DMS53 treated with DMSO at 0.1 percent for 48 hours (cell line): ENCODE results near the gene MINDY4.
A peak's percentile ranks its signal among the peaks of the same experiment; 100 is the strongest.
"Not testable (repeated sequence)": the region's sequence is repeated elsewhere in the genome, so short reads cannot be mapped to it uniquely, and the experiment has no call there.

Experiments used
- DNase-seq: peaks from one replicate; lab custom pipeline; 2025; ENCODE audit not compliant: unreplicated experiment; lab: John Stamatoyannopoulos, UW

The MINDY4 gene

DNA sequence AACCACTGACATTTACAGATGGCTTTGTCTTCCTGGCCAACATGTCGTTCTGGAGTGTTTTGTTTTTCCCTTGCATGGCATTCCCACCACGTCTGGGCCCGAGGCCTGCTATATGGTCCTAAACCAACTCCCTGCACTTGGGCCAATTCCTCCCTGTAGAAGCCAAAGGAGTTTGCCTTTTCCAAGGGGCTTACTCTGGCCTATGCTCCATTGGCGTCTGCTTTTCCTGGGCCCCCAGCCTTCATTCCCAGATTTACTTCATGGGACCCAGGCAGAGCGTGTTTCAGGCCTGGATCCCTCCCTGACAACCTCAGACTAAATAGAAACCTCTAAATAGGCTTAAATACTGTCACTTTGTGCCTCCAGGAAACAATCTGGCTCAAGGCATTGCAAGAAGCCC lies 60.7 kb downstream of the MINDY4 start:
- no peak for DNase-seq

DNA sequence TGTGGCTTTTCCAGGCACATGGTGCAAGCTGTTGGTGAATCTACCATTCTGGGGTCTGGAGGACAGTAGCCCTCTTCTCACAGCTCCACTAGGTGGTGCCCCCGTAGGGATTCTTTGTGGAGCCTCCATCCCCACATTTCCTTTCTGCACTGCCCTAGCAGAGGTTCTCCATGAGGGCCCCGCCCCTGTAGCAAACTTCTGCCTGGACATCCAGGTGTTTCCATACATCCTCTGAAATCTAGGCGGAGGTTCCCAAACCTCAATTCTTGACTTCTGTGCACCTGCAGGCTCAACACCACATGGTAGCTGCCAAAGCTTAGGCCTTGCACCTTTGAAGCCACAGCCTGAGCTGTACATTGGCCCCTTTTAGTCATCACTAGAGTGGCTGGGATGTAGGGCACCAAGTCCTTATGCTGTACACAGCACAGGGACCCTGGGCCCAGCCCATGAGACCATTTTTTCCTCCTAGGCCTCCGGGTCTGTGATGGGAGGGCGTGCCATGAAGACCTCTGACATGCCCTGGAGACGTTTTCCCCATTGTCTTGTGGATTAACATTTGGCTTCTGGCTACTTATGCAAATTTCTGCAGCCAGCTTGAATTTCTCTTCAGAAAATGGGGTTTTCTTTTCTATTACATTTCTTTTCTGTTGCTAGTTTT lies 62.9 kb downstream of the MINDY4 start:
- DNase-seq, result not testable (repeated sequence)

- DNase-seq, result no peak
Measured at GRCh38 chr7:30835396-30835915, 64.2 kb downstream of the MINDY4 start.

GRCh38 chr7:30836991-30837390 lies 65.8 kb downstream of the MINDY4 start:
- DNase-seq, result no peak

- DNase-seq, result no peak
Measured at GRCh38 chr7:30837581-30837980, 66.4 kb downstream of the MINDY4 start.

GRCh38 chr7:30838008-30838407 lies 66.8 kb downstream of the MINDY4 start:
- no peak for DNase-seq

DNA sequence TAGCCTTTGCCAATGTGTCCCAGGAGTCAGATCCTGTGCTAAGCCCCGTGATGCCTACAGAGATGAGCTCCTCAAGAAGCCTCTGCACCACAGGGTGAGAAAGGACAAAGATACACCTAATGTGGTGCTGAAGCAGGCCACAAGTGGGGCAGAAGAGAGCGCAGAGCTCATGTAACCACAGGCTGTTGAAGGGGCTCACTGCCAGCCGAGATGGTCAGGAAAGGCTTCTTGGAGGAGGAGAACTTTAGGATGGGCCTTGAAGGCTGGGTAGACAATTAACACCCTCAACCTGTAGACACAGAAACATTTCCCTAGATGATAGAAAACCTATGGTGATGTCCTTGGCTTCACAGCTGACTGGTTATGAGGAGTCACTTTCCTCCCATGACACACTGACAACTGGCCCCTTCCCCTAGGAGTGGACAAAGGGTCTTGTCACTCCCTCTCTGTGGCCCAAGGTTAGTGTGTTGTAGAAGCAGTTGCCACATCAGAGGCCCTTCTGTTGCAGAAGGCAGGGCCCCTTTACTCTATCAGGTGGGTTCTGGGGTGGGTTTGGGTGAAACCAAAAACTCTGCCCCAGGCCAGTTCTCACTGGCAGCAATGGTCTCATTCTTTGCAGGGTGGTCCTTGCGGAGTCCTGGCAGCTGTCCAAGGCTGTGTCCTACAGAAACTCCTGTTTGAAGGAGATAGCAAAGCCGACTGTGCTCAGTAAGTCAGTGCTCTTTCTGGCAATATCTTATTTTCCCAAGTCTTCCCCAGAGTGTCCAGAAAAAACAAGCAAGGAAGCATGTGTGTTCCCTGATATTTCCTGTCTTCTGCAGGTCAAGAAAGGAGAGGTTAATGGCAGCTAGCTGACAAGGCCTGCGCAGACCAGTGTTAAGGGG lies 69.2 kb downstream of the MINDY4 start:
- no peak for DNase-seq

DNA sequence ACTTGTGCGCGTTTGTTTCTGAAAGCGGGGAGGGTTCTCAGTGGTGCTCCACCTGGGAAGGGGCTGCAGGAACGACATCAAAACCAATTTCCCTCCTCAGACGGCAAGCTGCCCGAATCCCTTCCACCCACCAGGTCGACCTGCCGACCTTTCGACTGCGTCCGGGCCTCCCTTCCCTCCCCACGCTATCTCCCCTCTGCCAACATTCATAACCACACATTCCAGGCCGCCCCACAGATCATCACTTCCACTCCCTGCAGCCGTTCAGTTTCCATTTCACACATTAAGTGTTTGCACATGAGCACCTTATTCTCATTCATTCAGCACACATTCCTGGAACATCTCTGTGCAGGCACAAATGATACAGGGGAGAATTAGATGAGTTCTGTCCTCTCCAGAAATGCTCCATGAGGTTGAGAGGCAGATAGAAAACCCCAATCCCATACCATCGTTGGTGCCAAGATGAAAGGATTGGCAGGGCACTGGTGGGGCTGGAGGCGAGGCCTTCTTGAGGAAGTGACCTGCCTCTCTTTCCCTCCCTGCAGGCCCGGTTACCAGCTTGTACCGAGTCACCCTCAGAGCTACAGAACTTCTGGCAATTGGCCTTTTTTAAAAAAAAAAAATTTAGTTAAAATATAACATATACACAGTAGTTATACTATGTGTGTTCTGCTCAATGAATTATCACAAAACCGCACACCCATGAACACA lies 70.0 kb downstream of the MINDY4 start:
- no peak for DNase-seq

DNA sequence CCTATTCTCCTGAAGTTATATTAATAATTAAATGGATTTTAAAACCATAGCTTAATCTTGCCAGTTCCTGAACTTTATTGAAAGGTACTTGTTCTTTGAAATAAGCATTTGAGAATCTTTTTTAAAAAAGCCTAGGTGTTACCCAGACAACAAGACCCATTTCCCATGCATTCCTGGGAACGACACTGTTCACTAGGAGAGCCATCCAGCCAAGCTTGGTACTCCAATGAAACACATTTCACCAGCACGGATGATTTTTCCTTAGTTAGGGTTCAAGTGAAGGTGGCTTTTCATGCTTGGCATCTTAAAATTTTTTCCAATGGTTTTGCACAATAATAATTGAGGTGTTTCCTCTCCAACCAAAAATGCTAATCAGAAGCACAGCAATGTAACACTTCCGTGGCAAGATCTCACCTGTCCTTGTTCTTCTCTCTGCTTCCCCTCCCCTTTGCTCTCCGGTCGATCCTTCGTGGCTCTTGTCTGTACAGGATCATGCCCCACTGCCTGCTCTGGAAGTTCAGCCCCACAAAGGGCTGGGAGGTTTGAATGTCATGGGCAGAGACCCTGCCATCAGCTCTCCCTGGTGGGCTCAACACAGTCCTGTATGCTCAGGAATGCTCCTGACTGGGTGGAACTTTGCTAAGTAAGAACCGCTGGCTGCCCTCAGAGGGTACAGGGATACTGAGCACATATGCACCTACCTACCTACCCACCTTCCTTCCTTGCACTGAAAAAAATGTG lies 70.8 kb downstream of the MINDY4 start:
- no peak for DNase-seq

- no peak for DNase-seq
Measured at GRCh38 chr7:30842542-30843451, 71.6 kb downstream of the MINDY4 start.

GRCh38 chr7:30843741-30844482 lies 72.7 kb downstream of the MINDY4 start:
- DNase-seq, result no peak

- DNase-seq, result no peak
Measured at GRCh38 chr7:30844483-30844874, 73.3 kb downstream of the MINDY4 start.

DNA sequence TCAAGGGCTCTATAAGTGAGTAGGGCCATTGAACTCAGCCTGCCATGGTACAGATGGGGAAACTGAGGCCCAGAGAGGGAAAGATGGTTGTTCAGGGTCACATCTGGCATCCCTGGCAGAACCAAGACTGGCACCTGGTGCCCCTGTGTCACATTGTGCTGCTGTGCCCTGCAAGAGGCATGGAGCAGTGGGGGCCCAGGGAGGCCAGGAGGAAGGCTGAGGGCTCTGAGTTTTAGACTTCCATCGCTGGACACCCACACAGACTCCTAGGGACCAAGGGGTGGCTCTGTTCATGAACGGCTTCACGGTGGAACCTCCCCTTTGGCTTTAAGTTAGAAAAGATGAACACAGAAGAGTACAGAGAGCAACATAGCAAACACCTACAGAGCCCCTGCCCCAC lies 73.7 kb downstream of the MINDY4 start:
- no peak for DNase-seq

DNA sequence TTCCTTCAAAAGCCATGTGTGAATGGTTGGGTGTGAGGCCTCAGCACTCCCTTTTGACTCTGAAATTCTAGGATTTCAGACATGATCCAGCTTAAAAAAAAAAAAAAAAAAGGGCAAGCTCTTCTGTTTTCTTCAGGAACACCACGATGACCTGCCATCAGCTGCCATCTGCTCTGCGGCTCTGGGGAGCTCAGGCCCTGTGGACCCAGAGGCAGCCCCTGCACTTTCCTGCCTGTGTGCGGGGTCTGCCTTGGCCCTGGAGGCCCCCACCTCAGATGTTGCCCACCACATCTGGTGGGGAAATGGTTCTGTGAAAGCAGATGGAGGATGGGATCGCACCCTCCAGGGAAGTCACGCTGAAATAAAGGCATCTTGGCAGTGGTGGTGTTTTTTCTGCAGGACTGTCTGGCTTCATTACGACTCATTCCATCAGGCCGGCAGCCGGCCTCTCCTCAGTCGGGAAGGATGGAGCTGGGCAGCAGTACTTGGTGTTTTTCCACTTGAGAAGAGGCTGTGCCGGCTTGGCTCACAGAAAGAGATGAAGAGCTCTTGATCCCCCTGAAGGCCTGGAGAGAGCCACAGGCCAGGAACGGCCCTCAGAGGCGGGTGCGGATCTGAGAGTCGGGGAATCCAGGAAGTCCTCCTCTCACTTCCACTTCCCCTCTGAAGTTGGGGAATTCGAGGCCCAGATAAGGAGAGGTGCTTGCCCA lies 74.4 kb downstream of the MINDY4 start:
- DNase-seq, result no peak

DNA sequence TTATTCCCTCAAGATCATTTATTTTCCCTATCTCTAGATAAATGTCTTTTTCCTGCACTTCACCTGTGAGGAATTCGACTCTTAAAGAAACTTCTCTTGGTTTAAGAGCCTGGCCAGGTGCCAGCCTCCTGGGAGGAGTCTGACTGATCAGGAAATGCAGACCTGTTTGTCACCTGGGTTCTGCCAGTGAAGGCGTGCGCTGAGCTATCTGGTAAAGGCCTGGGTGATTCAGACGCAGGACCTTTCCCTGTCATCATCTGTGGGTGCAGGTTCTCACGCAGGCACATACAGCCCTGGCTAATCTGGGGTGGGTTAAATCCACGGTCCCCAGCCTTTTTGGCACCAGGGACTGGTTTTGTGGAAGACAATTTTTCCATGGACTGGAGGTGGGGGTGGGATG lies 75.2 kb downstream of the MINDY4 start:
- DNase-seq, result peak; percentile 6

- DNase-seq, result no peak
Measured at GRCh38 chr7:30848121-30848855, 77.1 kb downstream of the MINDY4 start.

DNA sequence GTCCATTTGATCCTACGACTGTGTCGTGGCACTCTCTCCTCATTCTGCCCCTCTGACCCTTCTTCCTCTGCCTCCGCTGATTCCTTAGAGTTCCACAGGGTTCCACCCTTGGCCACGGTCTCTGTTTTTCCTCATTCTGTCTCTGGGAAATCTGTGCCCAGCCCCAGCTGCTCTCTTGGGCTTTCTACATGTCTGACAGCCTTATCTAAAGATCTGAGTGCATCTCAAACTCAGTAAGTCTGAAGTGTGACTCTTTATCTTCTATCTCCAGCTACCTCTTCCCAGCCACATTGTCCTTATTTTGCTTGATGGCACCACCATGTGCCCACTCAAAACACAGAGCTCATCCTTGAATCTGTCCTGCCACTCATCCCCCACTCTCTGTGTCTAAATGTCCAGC lies 78.3 kb downstream of the MINDY4 start:
- DNase-seq, result no peak

- no peak for DNase-seq
Measured at GRCh38 chr7:30850426-30850825, 79.2 kb downstream of the MINDY4 start.
